ENCODE data around the gene ACSL5. TPM values are rescaled to one million over a fixed set of nuclear protein-coding genes. Genes with fewer than 3 reads are reported as not detected.

The ACSL5 gene
- total and polyA plus RNA-seq, 2 donors (not counting 1 experiment from before 2014, with no cell fraction given): 1.7 to 6.6 TPM

GRCh38 chr10:112336556-112337201, 37.2 kb upstream of the ACSL5 start:
- no peak overlapping the region for H3K27ac ChIP-seq (ENCODE audit: insufficient read depth, low read length)
- no peaks in the 10 kb centered on the region for H4K20me1 ChIP-seq (ENCODE audit: control insufficient read depth, extremely low read depth, insufficient read depth, low read length)
- no peaks in the 10 kb centered on the region for H3K9me3 ChIP-seq (ENCODE audit: control insufficient read depth, insufficient read depth, low read depth, low read length)
- no peak overlapping the region for H3K4me3 ChIP-seq (replicated peaks in 1 of 4; ENCODE audit: control extremely low read depth in 1 of 4, insufficient read depth in 1 of 4, low read depth in 3 of 4, low read length in 4 of 4)
- H2AFZ ChIP-seq (ENCODE audit: low read length): no peak overlapping the region
- H3K36me3 ChIP-seq (ENCODE audit: control insufficient read depth, insufficient read depth, low read length): no peaks in the 10 kb centered on the region
- no peak overlapping the region for H3K4me2 ChIP-seq (ENCODE audit: extremely low read depth, insufficient read depth, low read length)
- no peaks in the 10 kb centered on the region for H3K27me3 ChIP-seq (ENCODE audit: control insufficient read depth, insufficient read depth, low read length)
- no peaks in the 10 kb centered on the region for H3K4me1 ChIP-seq (ENCODE audit: control insufficient read depth, extremely low read depth, insufficient read depth, low read length)
- no peak for TF ChIP-seq CTCF (conservative IDR thresholded peaks at IDR 0.05 in 1 of 2, IDR thresholded peaks at IDR 0.05 in 1 of 2; ENCODE audit: low read depth in 1 of 2, low read length in 2 of 2)
- TF ChIP-seq EZH2 (IDR thresholded peaks at IDR 0.05; ENCODE audit: low read length, missing control alignments): no peak
- H3K9ac ChIP-seq (ENCODE audit: insufficient read depth, low read length): no peak overlapping the region
- no peak for DNase-seq (ENCODE audit: low read depth in 2 of 2)
- H3K79me2 ChIP-seq (ENCODE audit: control insufficient read depth, insufficient read depth, low read length): no peaks in the 10 kb centered on the region

GRCh38 chr10:112338957-112339356, 35.0 kb upstream of the ACSL5 start:
- Histone ChIP-seq H3K36me3 (ENCODE audit: control insufficient read depth, insufficient read depth, low read length) (no peaks in the 10 kb centered on the region), H3K4me1 (ENCODE audit: control insufficient read depth, extremely low read depth, insufficient read depth, low read length) (no peaks in the 10 kb centered on the region), H3K27me3 (ENCODE audit: control insufficient read depth, insufficient read depth, low read length) (no peaks in the 10 kb centered on the region), H3K79me2 (ENCODE audit: control insufficient read depth, insufficient read depth, low read length) (no peaks in the 10 kb centered on the region), H3K9me3 (ENCODE audit: control insufficient read depth, insufficient read depth, low read depth, low read length) (no peaks in the 10 kb centered on the region), H3K4me2 (ENCODE audit: extremely low read depth, insufficient read depth, low read length) (no peak overlapping the region), H3K27ac (ENCODE audit: insufficient read depth, low read length) (no peak overlapping the region), H3K9ac (ENCODE audit: insufficient read depth, low read length) (no peak overlapping the region), H2AFZ (ENCODE audit: low read length) (no peak overlapping the region), H3K4me3 (replicated peaks in 1 of 4; ENCODE audit: control extremely low read depth in 1 of 4, insufficient read depth in 1 of 4, low read depth in 3 of 4, low read length in 4 of 4) (no peak overlapping the region), H4K20me1 (ENCODE audit: control insufficient read depth, extremely low read depth, insufficient read depth, low read length) (no peaks in the 10 kb centered on the region)
- DNase-seq (ENCODE audit: low read depth in 2 of 2): no peak
- TF ChIP-seq EZH2 (IDR thresholded peaks at IDR 0.05; ENCODE audit: low read length, missing control alignments): no peak
- TF ChIP-seq CTCF (conservative IDR thresholded peaks at IDR 0.05 in 1 of 2, IDR thresholded peaks at IDR 0.05 in 1 of 2; ENCODE audit: low read depth in 1 of 2, low read length in 2 of 2): no peak

GRCh38 chr10:112340601-112341000, 33.3 kb upstream of the ACSL5 start:
- no peaks in the 10 kb centered on the region for H3K9me3 ChIP-seq (ENCODE audit: control insufficient read depth, insufficient read depth, low read depth, low read length)
- H4K20me1 ChIP-seq (ENCODE audit: control insufficient read depth, extremely low read depth, insufficient read depth, low read length): no peaks in the 10 kb centered on the region
- no peak overlapping the region for H3K4me3 ChIP-seq (replicated peaks in 1 of 4; ENCODE audit: control extremely low read depth in 1 of 4, insufficient read depth in 1 of 4, low read depth in 3 of 4, low read length in 4 of 4)
- no peak overlapping the region for H3K27ac ChIP-seq (ENCODE audit: insufficient read depth, low read length)
- H3K79me2 ChIP-seq (ENCODE audit: control insufficient read depth, insufficient read depth, low read length): no peaks in the 10 kb centered on the region
- no peaks in the 10 kb centered on the region for H3K36me3 ChIP-seq (ENCODE audit: control insufficient read depth, insufficient read depth, low read length)
- no peak for DNase-seq (ENCODE audit: low read depth in 2 of 2)
- no peak overlapping the region for H3K9ac ChIP-seq (ENCODE audit: insufficient read depth, low read length)
- no peaks in the 10 kb centered on the region for H3K27me3 ChIP-seq (ENCODE audit: control insufficient read depth, insufficient read depth, low read length)
- H3K4me2 ChIP-seq (ENCODE audit: extremely low read depth, insufficient read depth, low read length): no peak overlapping the region
- H2AFZ ChIP-seq (ENCODE audit: low read length): no peak overlapping the region
- no peak for TF ChIP-seq EZH2 (IDR thresholded peaks at IDR 0.05; ENCODE audit: low read length, missing control alignments)
- TF ChIP-seq CTCF (conservative IDR thresholded peaks at IDR 0.05 in 1 of 2, IDR thresholded peaks at IDR 0.05 in 1 of 2; ENCODE audit: low read depth in 1 of 2, low read length in 2 of 2): no peak
- no peaks in the 10 kb centered on the region for H3K4me1 ChIP-seq (ENCODE audit: control insufficient read depth, extremely low read depth, insufficient read depth, low read length)
